ENCODE measurements around the gene PLS3.

Gene PLS3

GRCh38 chrX:115565888-115566287, 4.9 kb downstream of the PLS3 start:
- DNase-seq (ENCODE audit: low read depth), result no peak

- no peak for DNase-seq (ENCODE audit: low read depth)
Measured at GRCh38 chrX:115571712-115572111, 10.7 kb downstream of the PLS3 start.

GRCh38 chrX:115573185-115573584, 12.2 kb downstream of the PLS3 start:
- no peak for DNase-seq (ENCODE audit: low read depth)

- no peak for DNase-seq (ENCODE audit: low read depth)
Measured at GRCh38 chrX:115576676-115577075, 15.7 kb downstream of the PLS3 start.

- DNase-seq (ENCODE audit: low read depth), result no peak
Measured at GRCh38 chrX:115579327-115579726, 18.4 kb downstream of the PLS3 start.

- DNase-seq (ENCODE audit: low read depth), result no peak
Measured at GRCh38 chrX:115579786-115580294, 18.9 kb downstream of the PLS3 start.

GRCh38 chrX:115581759-115582615, 21.0 kb downstream of the PLS3 start:
- DNase-seq (ENCODE audit: low read depth), result no peak

GRCh38 chrX:115582616-115583495, 21.9 kb downstream of the PLS3 start:
- no peak for DNase-seq (ENCODE audit: low read depth)

GRCh38 chrX:115583496-115584004, 22.6 kb downstream of the PLS3 start:
- no peak for DNase-seq (ENCODE audit: low read depth)

GRCh38 chrX:115584696-115585095, 23.7 kb downstream of the PLS3 start:
- peak; percentile 68 for DNase-seq (ENCODE audit: low read depth)

- no peak for DNase-seq (ENCODE audit: low read depth)
Measured at GRCh38 chrX:115588179-115588578, 27.2 kb downstream of the PLS3 start.

- no peak for DNase-seq (ENCODE audit: low read depth)
Measured at GRCh38 chrX:115589419-115589818, 28.4 kb downstream of the PLS3 start.

- no peak for DNase-seq (ENCODE audit: low read depth)
Measured at GRCh38 chrX:115591420-115591819, 30.4 kb downstream of the PLS3 start.

GRCh38 chrX:115591856-115592842, 31.2 kb downstream of the PLS3 start:
- DNase-seq (ENCODE audit: low read depth), result no peak

GRCh38 chrX:115592997-115593734, 32.2 kb downstream of the PLS3 start:
- DNase-seq (ENCODE audit: low read depth), result no peak

- DNase-seq (ENCODE audit: low read depth), result no peak
Measured at GRCh38 chrX:115595049-115595448, 34.1 kb downstream of the PLS3 start.

GRCh38 chrX:115598556-115598955, 37.6 kb downstream of the PLS3 start:
- no peak for DNase-seq (ENCODE audit: low read depth)

- DNase-seq (ENCODE audit: low read depth), result no peak
Measured at GRCh38 chrX:115602308-115602707, 41.3 kb downstream of the PLS3 start.

- DNase-seq (ENCODE audit: low read depth), result no peak
Measured at GRCh38 chrX:115602729-115603389, 41.9 kb downstream of the PLS3 start.

- no peak for DNase-seq (ENCODE audit: low read depth)
Measured at GRCh38 chrX:115603534-115604074, 42.6 kb downstream of the PLS3 start.
